Erythroblast (primary cell): ENCODE data around the gene TNS1.
"Not testable (repeated sequence)": the region's sequence is repeated elsewhere in the genome, so short reads cannot be mapped to it uniquely, and the experiment has no call there.

Experiments used
- DNase-seq, 2 experiments: peaks; one replicate each; lab custom pipeline; 2025; lab: John Stamatoyannopoulos, UW
- GATA1 ChIP-seq: IDR thresholded peaks from 2 replicates; pipeline ENCODE4 v1.6.1; 2011; ENCODE audit warnings: low read depth, mild to moderate bottlenecking, control low read depth, low read length, moderate library complexity
- POLR2A ChIP-seq: IDR thresholded peaks from 2 replicates; pipeline ENCODE4 v1.6.1; 2011; ENCODE audit warnings: mild to moderate bottlenecking, low read length

TNS1 gene

GRCh38 chr2:217788669-217789002 is 214.2 kb downstream of the TNS1 start:
- DNase-seq: no peak
- TF ChIP-seq POLR2A: no peak
- TF ChIP-seq GATA1: no peak

- no peak for DNase-seq
- TF ChIP-seq GATA1: no peak
- TF ChIP-seq POLR2A: no peak
Measured at GRCh38 chr2:217787160-217787877, 215.5 kb downstream of the TNS1 start.

GRCh38 chr2:217786560-217786959 is 216.2 kb downstream of the TNS1 start:
- not testable (repeated sequence) for DNase-seq

GRCh38 chr2:217785544-217786045 is 217.2 kb downstream of the TNS1 start:
- DNase-seq: peak; percentile 63 to 86
- TF ChIP-seq GATA1: no peak
- no peak for TF ChIP-seq POLR2A

- no peak for DNase-seq
- TF ChIP-seq POLR2A: no peak
- no peak for TF ChIP-seq GATA1
Measured at GRCh38 chr2:217784996-217785543, 217.7 kb downstream of the TNS1 start.

GRCh38 chr2:217783243-217783642 is 219.6 kb downstream of the TNS1 start:
- no peak for DNase-seq
- TF ChIP-seq GATA1: no peak
- TF ChIP-seq POLR2A: no peak

GRCh38 chr2:217777906-217778305 is 224.9 kb downstream of the TNS1 start:
- TF ChIP-seq POLR2A: no peak

GRCh38 chr2:217776631-217777030 is 226.2 kb downstream of the TNS1 start:
- no peak for TF ChIP-seq GATA1
- TF ChIP-seq POLR2A: no peak
- no peak for DNase-seq

More at GRCh38 chr2:217777906-217778305, 224.9 kb downstream of the TNS1 start:
- DNase-seq: no peak

GRCh38 chr2:217775920-217776503 is 226.8 kb downstream of the TNS1 start:
- TF ChIP-seq POLR2A (no peak), GATA1 (no peak)
- no peak for DNase-seq

- no peak for DNase-seq
- no peak for TF ChIP-seq POLR2A
- no peak for TF ChIP-seq GATA1
Measured at GRCh38 chr2:217774232-217774631, 228.6 kb downstream of the TNS1 start.

GRCh38 chr2:217773539-217773938 is 229.3 kb downstream of the TNS1 start:
- DNase-seq: no peak
- TF ChIP-seq GATA1 (no peak), POLR2A (no peak)

GRCh38 chr2:217766356-217766755 is 236.4 kb downstream of the TNS1 start:
- no peak for DNase-seq
- TF ChIP-seq GATA1 (no peak), POLR2A (no peak)

- TF ChIP-seq GATA1: no peak
- TF ChIP-seq POLR2A: no peak
- DNase-seq: no peak
Measured at GRCh38 chr2:217761645-217762277, 241.0 kb downstream of the TNS1 start.

- TF ChIP-seq GATA1 (no peak), POLR2A (no peak)
- DNase-seq: no peak
Measured at GRCh38 chr2:217759991-217760390, 242.8 kb downstream of the TNS1 start.

- TF ChIP-seq GATA1: no peak
- no peak for TF ChIP-seq POLR2A
- no peak for DNase-seq
Measured at GRCh38 chr2:217757108-217757463, 245.7 kb downstream of the TNS1 start.
